ENCODE results near the gene DNAI1. TPM values are rescaled to one million over a fixed set of nuclear protein-coding genes. Genes with fewer than 3 reads are reported as not detected.

The DNAI1 gene
- total RNA-seq, 1 experiment from 2014 or later = 0.25 TPM

Small RNA genes within 50 kb of the gene (small RNA-seq; reads per million reads assigned to genes)
- gene RN7SKP24 = 0 reads per million in 2 experiments

Other genes with a start within 250 kb of the DNAI1 start
- 2.4 and 2.5 TPM in 2 replicates for gene KIF24, start 129.5 kb upstream of the DNAI1 start, total RNA-seq (2014; rRNA removed; shearing (Covaris generic))
- gene NUDT2, start 129.2 kb upstream of the DNAI1 start, total RNA-seq (2014; rRNA removed; shearing (Covaris generic)) = 15.6 and 16.2 TPM in 2 replicates
- 0.61 and 0.79 TPM in 2 replicates for gene MYORG, start 81.9 kb upstream of the DNAI1 start, total RNA-seq (2014; rRNA removed; shearing (Covaris generic))
- gene FAM219A, start 235 bp upstream of the DNAI1 start, total RNA-seq (2014; rRNA removed; shearing (Covaris generic)) = 7.7 and 9.3 TPM in 2 replicates
- gene ENHO, start 64.2 kb downstream of the DNAI1 start, total RNA-seq (2014; rRNA removed; shearing (Covaris generic)) = not detected in 2 replicates
- gene CNTFR, start 130.9 kb downstream of the DNAI1 start, total RNA-seq (2014; rRNA removed; shearing (Covaris generic)) = 0.17 TPM in 1 of 2 replicates, not detected in the other
- 27.3 and 40.0 TPM in 2 replicates for gene RPP25L, start 153.3 kb downstream of the DNAI1 start, total RNA-seq (2014; rRNA removed; shearing (Covaris generic))
- gene DCTN3, start 161.7 kb downstream of the DNAI1 start, total RNA-seq (2014; rRNA removed; shearing (Covaris generic)) = 32.3 and 41.3 TPM in 2 replicates
- not detected in 2 replicates for gene ARID3C, start 170.3 kb downstream of the DNAI1 start, total RNA-seq (2014; rRNA removed; shearing (Covaris generic))
- gene SIGMAR1, start 179.0 kb downstream of the DNAI1 start, total RNA-seq (2014; rRNA removed; shearing (Covaris generic)) = 80.3 and 83.5 TPM in 2 replicates
- 14.0 and 16.0 TPM in 2 replicates for gene GALT, start 187.9 kb downstream of the DNAI1 start, total RNA-seq (2014; rRNA removed; shearing (Covaris generic))
- gene IL11RA, start 193.4 kb downstream of the DNAI1 start, total RNA-seq (2014; rRNA removed; shearing (Covaris generic)) = 2.2 and 3.3 TPM in 2 replicates
- gene CCL27, start 203.9 kb downstream of the DNAI1 start, total RNA-seq (2014; rRNA removed; shearing (Covaris generic)) = 0.47 TPM in 1 of 2 replicates, not detected in the other
- not detected in 2 replicates for gene CCL19, start 232.5 kb downstream of the DNAI1 start, total RNA-seq (2014; rRNA removed; shearing (Covaris generic))

Data from NCI-H460 (cell line).